SK-N-SH (cell line): ENCODE data around the gene SLC8A1. TPM values are rescaled to one million over a fixed set of nuclear protein-coding genes. Genes with fewer than 3 reads are reported as not detected.

Source experiments
- CTCF ChIA-PET: fragments of 300-600, 350-600 bp; formaldehyde crosslinking; extraction: SDS; loops from one replicate; lab custom pipeline; 2021; lab: Yijun Ruan, JAX
- POLR2A ChIA-PET: fragments of 350-600 bp; sonication (Branson Sonifier 250); formaldehyde crosslinking; extraction: SDS; loops from one replicate; lab custom pipeline; 2020; ENCODE audit warnings: antibody characterized with exemption, inconsistent platforms; lab: Yijun Ruan, JAX
- DNase-seq: peaks from one replicate; pipeline ENCODE4 v3.0.0; 2012
- H2AFZ ChIP-seq: fragments of 200-600 bp; sonication (generic); 2 replicates; pipeline ENCODE4 v1.8.1; 2016; ENCODE audit warnings: antibody characterized with exemption, mild to moderate bottlenecking, low read depth
- H3F3A ChIP-seq: fragments of 200-600 bp; sonication (generic); replicated peaks from 2 replicates; pipeline ENCODE3; 2016; ENCODE audit warnings: antibody characterized with exemption, mild to moderate bottlenecking; ENCODE audit not compliant: insufficient read depth
- H3K27ac ChIP-seq, 2 experiments: fragments of 200-500 bp in 1 of 2; fragments of 200-600 bp in 1 of 2; sonication (Bioruptor generic) in 1 of 2; sonication (generic), shearing (Covaris generic) in 1 of 2; 2 replicates each; pipeline versions ENCODE4 v1.5.1 to v1.6.1; 2014 to 2016; ENCODE audit warnings: low read depth in 2 of 2, inconsistent platforms in 1 of 2, low read length in 1 of 2, mild to moderate bottlenecking in 1 of 2, mixed read lengths in 1 of 2
- H3K27me3 ChIP-seq: fragments of 200-600 bp; sonication (generic), shearing (Covaris generic); 2 replicates; pipeline ENCODE4 v1.6.1; 2016; ENCODE audit warnings: mixed run types; ENCODE audit not compliant: insufficient read depth
- H3K36me3 ChIP-seq, 2 experiments: fragments of 200-500 bp in 1 of 2; fragments of 200-600 bp in 1 of 2; sonication (Bioruptor generic) in 1 of 2; sonication (generic) in 1 of 2; replicated peaks in 1 of 2; 2 replicates each; pipeline versions ENCODE3 to v1.5.1; 2014 to 2016; ENCODE audit warnings: low read length in 1 of 2, mild to moderate bottlenecking in 1 of 2; ENCODE audit not compliant: insufficient read depth in 2 of 2, control insufficient read depth in 1 of 2
- H3K4me1 ChIP-seq, 2 experiments: fragments of 200-500 bp in 1 of 2; fragments of 200-600 bp in 1 of 2; sonication (Bioruptor generic) in 1 of 2; sonication (generic), shearing (Covaris generic) in 1 of 2; 2 replicates each; pipeline versions ENCODE4 v1.5.1 to v1.6.1; 2014 to 2016; ENCODE audit warnings: low read depth in 1 of 2, low read length in 1 of 2, mixed run types in 1 of 2; ENCODE audit not compliant: insufficient read depth in 2 of 2, control insufficient read depth in 1 of 2
- H3K4me2 ChIP-seq: fragments of 200-600 bp; sonication (generic), shearing (Covaris generic); 2 replicates; pipeline ENCODE4 v1.6.1; 2017; ENCODE audit warnings: mixed run types
- H3K4me3 ChIP-seq, 2 experiments: fragments of 200-500 bp in 1 of 2; fragments of 200-600 bp in 1 of 2; sonication (Bioruptor generic) in 1 of 2; sonication (generic), shearing (Covaris generic) in 1 of 2; 2 replicates each; pipeline versions ENCODE4 v1.5.1 to v1.8.1; 2014 to 2016; ENCODE audit warnings: low read depth in 2 of 2, inconsistent platforms in 1 of 2, low read length in 1 of 2, mild to moderate bottlenecking in 1 of 2, mixed read lengths in 1 of 2, moderate library complexity in 1 of 2
- H3K79me2 ChIP-seq: fragments of 200-600 bp; sonication (generic); 2 replicates; pipeline ENCODE4 v1.8.1; 2017; ENCODE audit warnings: mild to moderate bottlenecking; ENCODE audit not compliant: insufficient read depth
- H3K9ac ChIP-seq: fragments of 200-600 bp; sonication (generic); 2 replicates; pipeline ENCODE4 v1.6.1; 2017; ENCODE audit warnings: mixed run types
- H3K9me2 ChIP-seq: fragments of 200-600 bp; sonication (generic); 2 replicates; pipeline ENCODE4 v1.6.1; 2017; ENCODE audit warnings: mixed run types
- H3K9me3 ChIP-seq: fragments of 200-600 bp; sonication (generic); 2 replicates; pipeline ENCODE4 v1.6.1; 2017; ENCODE audit warnings: mixed run types, mild to moderate bottlenecking, moderate library complexity
- H4K20me1 ChIP-seq: fragments of 200-600 bp; sonication (generic); 2 replicates; pipeline ENCODE4 v1.6.1; 2017; ENCODE audit warnings: mild to moderate bottlenecking, mixed run types; ENCODE audit not compliant: insufficient read depth
- ELF1 ChIP-seq: IDR thresholded peaks from 2 replicates; pipeline ENCODE4 v1.4.0; 2012
- GABPA ChIP-seq: IDR thresholded peaks from 2 replicates; pipeline ENCODE4 v1.4.0; 2012; ENCODE audit warnings: low read depth, mild to moderate bottlenecking
- GATA2 ChIP-seq: sonication (generic); formaldehyde crosslinking; IDR thresholded peaks from 2 replicates; pipeline ENCODE4 v1.5.0; 2020; ENCODE audit warnings: mild to moderate bottlenecking, missing genetic modification reagents
- MEF2A ChIP-seq: IDR thresholded peaks from 2 replicates; pipeline ENCODE4 v1.4.0; 2012; ENCODE audit warnings: low read depth, borderline replicate concordance
- MXI1 ChIP-seq: IDR thresholded peaks from 2 replicates; pipeline ENCODE4 v1.6.1; 2012; ENCODE audit warnings: mild to moderate bottlenecking, low read depth, low read length, improper control_type of control experiment
- POLR2AphosphoS5 ChIP-seq: IDR thresholded peaks from 2 replicates; pipeline ENCODE4 v1.6.1; 2012; ENCODE audit warnings: low read depth, low read length
- RFX5 ChIP-seq: IDR thresholded peaks from 2 replicates; pipeline ENCODE4 v1.6.1; 2012; ENCODE audit warnings: mild to moderate bottlenecking, improper control_type of control experiment, low read length
- RXRA ChIP-seq: IDR thresholded peaks from 2 replicates; pipeline ENCODE4 v1.4.0; 2012; ENCODE audit warnings: low read depth, mild to moderate bottlenecking, borderline replicate concordance
- SMC3 ChIP-seq: IDR thresholded peaks from 2 replicates; pipeline ENCODE4 v1.6.1; 2012; ENCODE audit warnings: low read depth, low read length, improper control_type of control experiment
- YY1 ChIP-seq: IDR thresholded peaks from 2 replicates; pipeline ENCODE4 v1.4.0; 2012; ENCODE audit warnings: low read depth, mild to moderate bottlenecking
- WGBS: methylation state at CpG from one replicate; pipeline ENCODE4 v1.1.6; 2017; ENCODE audit warnings: low lambda C conversion rate; 5-methylcytosine and 5-hydroxymethylcytosine counted together
- polyA plus RNA-seq, 3 experiments: library from polyadenylated mRNA; depleted of rRNA; stranded (reverse); fragments of >200 nt; gene quantifications; 2 replicates each; pipeline ENCODE4 v1.2.3, GENCODE V29; 2012
- TF ChIP-seq, protein P1 (sequence below): IDR thresholded peaks from 2 replicates; pipeline ENCODE4 v1.6.1; 2012; ENCODE audit warnings: mild to moderate bottlenecking, low read depth, low read length, moderate library complexity
- TF ChIP-seq, protein P2 (sequence below): fragments of 150-350 bp; IDR thresholded peaks from 2 replicates; pipeline ENCODE4 v1.6.1; 2016; ENCODE audit warnings: mild to moderate bottlenecking, low read depth, low read length
- TF ChIP-seq, protein P3 (sequence below): IDR thresholded peaks from 2 replicates; pipeline ENCODE4 v1.4.0; 2012; ENCODE audit warnings: low read depth, borderline replicate concordance

SLC8A1 gene
- polyA plus RNA-seq, 1 of the 3 experiments (the other 2 are of a cell fraction): 3.2 TPM

DNA sequence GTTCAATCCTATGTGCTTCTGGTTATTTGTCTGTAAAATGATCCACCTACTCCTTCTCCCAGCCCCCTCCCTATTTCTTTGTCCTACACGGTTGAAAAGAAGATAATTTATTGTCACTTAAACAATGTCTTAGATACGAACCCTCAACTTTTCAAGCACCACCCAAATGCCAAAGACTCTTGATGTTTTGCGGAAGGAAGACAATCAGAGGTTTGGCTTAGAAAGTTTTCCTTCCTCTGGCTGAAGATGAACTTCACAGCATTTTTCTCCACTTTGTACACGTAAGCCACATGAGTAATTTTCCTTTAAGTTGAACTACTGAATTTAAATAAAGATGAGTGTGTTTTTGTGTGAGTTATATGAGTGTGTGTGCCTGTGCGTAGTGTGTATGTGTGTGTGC, 25.5 kb upstream of the SLC8A1 start:
- WGBS: 91% methylated on average over 5 of the region's 5 CpGs
- H3K27ac ChIP-seq: no peak overlapping the region
- H2AFZ ChIP-seq: no peak overlapping the region
- H3K9me2 ChIP-seq: no peaks in the 10 kb centered on the region
- no peaks in the 10 kb centered on the region for H4K20me1 ChIP-seq
- ChIA-PET POLR2A (no interaction called here), CTCF (interaction anchor here (1.2 to 3.0 kb wide), 3 partner anchors 10 to 1221 kb away, joined by 3 to 18 read pairs (median 3); no protein-coding TSS in a partner anchor)
- no peaks in the 10 kb centered on the region for H3K79me2 ChIP-seq
- DNase-seq: no peak
- H3K4me2 ChIP-seq: no peak overlapping the region
- H3K4me3 ChIP-seq: no peak overlapping the region
- no peak overlapping the region for H3K9ac ChIP-seq
- no peaks in the 10 kb centered on the region for H3K36me3 ChIP-seq
- H3F3A ChIP-seq: no peaks in the 10 kb centered on the region
- TF ChIP-seq MXI1 (no peak), ELF1 (no peak), MEF2A (no peak), GABPA (no peak), POLR2AphosphoS5 (no peak), RFX5 (no peak)
- TF ChIP-seq, protein P1, sequence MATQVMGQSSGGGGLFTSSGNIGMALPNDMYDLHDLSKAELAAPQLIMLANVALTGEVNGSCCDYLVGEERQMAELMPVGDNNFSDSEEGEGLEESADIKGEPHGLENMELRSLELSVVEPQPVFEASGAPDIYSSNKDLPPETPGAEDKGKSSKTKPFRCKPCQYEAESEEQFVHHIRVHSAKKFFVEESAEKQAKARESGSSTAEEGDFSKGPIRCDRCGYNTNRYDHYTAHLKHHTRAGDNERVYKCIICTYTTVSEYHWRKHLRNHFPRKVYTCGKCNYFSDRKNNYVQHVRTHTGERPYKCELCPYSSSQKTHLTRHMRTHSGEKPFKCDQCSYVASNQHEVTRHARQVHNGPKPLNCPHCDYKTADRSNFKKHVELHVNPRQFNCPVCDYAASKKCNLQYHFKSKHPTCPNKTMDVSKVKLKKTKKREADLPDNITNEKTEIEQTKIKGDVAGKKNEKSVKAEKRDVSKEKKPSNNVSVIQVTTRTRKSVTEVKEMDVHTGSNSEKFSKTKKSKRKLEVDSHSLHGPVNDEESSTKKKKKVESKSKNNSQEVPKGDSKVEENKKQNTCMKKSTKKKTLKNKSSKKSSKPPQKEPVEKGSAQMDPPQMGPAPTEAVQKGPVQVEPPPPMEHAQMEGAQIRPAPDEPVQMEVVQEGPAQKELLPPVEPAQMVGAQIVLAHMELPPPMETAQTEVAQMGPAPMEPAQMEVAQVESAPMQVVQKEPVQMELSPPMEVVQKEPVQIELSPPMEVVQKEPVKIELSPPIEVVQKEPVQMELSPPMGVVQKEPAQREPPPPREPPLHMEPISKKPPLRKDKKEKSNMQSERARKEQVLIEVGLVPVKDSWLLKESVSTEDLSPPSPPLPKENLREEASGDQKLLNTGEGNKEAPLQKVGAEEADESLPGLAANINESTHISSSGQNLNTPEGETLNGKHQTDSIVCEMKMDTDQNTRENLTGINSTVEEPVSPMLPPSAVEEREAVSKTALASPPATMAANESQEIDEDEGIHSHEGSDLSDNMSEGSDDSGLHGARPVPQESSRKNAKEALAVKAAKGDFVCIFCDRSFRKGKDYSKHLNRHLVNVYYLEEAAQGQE: no peak
- TF ChIP-seq, protein P2, sequence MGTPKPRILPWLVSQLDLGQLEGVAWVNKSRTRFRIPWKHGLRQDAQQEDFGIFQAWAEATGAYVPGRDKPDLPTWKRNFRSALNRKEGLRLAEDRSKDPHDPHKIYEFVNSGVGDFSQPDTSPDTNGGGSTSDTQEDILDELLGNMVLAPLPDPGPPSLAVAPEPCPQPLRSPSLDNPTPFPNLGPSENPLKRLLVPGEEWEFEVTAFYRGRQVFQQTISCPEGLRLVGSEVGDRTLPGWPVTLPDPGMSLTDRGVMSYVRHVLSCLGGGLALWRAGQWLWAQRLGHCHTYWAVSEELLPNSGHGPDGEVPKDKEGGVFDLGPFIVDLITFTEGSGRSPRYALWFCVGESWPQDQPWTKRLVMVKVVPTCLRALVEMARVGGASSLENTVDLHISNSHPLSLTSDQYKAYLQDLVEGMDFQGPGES: no peak
- TF ChIP-seq, all 33 proteins: peak for 0
- no peaks in the 10 kb centered on the region for H3K9me3 ChIP-seq
- H3K27me3 ChIP-seq: no peaks in the 10 kb centered on the region
- no peaks in the 10 kb centered on the region for H3K4me1 ChIP-seq

DNA sequence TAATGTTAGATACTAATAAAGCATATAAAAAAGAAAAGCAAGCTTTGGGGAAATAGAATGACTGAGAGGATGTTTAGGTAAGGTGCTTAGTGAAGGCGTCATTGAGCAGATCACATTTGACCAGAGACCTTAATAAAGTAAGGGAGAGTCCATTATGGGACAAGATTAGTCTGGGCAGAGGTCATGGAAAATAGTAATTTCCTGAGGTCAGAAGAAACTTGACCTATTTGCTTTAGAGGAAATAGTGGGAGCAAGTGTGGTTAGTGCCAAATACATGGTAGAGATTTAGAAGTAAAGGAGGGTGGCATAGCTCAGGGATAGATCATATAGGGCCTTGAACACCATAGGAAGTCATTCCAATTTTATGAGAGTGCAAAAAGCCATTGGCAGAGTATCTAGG, 24.5 kb upstream of the SLC8A1 start:
- H3K9me3 ChIP-seq: no peaks in the 10 kb centered on the region
- H2AFZ ChIP-seq: no peak overlapping the region
- no peaks in the 10 kb centered on the region for H3K79me2 ChIP-seq
- no peak for DNase-seq
- ChIA-PET CTCF (no interaction called here), POLR2A (no interaction called here)
- TF ChIP-seq, protein P2: no peak
- TF ChIP-seq GATA2 (CRISPR knock-in tag): no peak
- TF ChIP-seq ELF1: no peak
- TF ChIP-seq, protein P3, sequence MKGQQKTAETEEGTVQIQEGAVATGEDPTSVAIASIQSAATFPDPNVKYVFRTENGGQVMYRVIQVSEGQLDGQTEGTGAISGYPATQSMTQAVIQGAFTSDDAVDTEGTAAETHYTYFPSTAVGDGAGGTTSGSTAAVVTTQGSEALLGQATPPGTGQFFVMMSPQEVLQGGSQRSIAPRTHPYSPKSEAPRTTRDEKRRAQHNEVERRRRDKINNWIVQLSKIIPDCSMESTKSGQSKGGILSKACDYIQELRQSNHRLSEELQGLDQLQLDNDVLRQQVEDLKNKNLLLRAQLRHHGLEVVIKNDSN: no peak
- no peak for TF ChIP-seq RXRA
- no peak for TF ChIP-seq SMC3
- no peak for TF ChIP-seq YY1
- no peaks in the 10 kb centered on the region for H3K27me3 ChIP-seq
- no peak overlapping the region for H3K9ac ChIP-seq
- no peak overlapping the region for H3K27ac ChIP-seq
- H3K4me3 ChIP-seq: no peak overlapping the region
- no peaks in the 10 kb centered on the region for H3K9me2 ChIP-seq
- no peaks in the 10 kb centered on the region for H3F3A ChIP-seq
- no peaks in the 10 kb centered on the region for H3K4me1 ChIP-seq
- H3K36me3 ChIP-seq: no peaks in the 10 kb centered on the region
- no peaks in the 10 kb centered on the region for H4K20me1 ChIP-seq
- WGBS: 95% methylated on average over 1 of the region's 1 CpG
- no peak overlapping the region for H3K4me2 ChIP-seq
